ENCODE measurements around the gene BMP10.

- no peak for TF ChIP-seq CTCF (IDR thresholded peaks at IDR 0.05; ENCODE audit: insufficient read depth, low read length)
- TF ChIP-seq POLR2AphosphoS5 (IDR thresholded peaks at IDR 0.05; ENCODE audit: low read depth), result no peak
Measured at GRCh38 chr2:68860111-68860510, 11.1 kb downstream of the BMP10 start.

Data from HL-60 (cell line).